Activated CD8-positive, alpha-beta memory T cell treated with anti-CD3 and anti-CD28 coated beads, Interleukin-2, amount 10 ng/mL, durations not matched to agents 7 days and 5 days (primary cell): Measurements from ENCODE around the gene IL32. TPM values are rescaled to one million over a fixed set of nuclear protein-coding genes. Genes with fewer than 3 reads are reported as not detected.

Source experiments
- ATAC-seq: fragments of 150-1000 bp; cut with Tn5 transposase; one replicate; pipeline ENCODE4 v1.10.0; 2021; ENCODE audit warnings: moderate library complexity
- CTCF ChIA-PET: fragments of 350-600 bp; sonication (Branson Sonifier 250); formaldehyde crosslinking; loops from one replicate; lab custom pipeline; 2021; ENCODE audit warnings: antibody characterized with exemption; lab: Charles Lee
- DNase-seq: peaks from one replicate; pipeline ENCODE4 v3.0.0-alpha.2; 2020
- H3K27ac Mint-ChIP-seq: one replicate; pipeline ENCODE4 v1.8.0; 2021; ENCODE audit warnings: mild to moderate bottlenecking, mixed read lengths
- H3K27me3 Mint-ChIP-seq: one replicate; pipeline ENCODE4 v1.8.0; 2021; ENCODE audit warnings: mixed read lengths
- H3K36me3 Mint-ChIP-seq: one replicate; pipeline ENCODE4 v1.8.0; 2021; ENCODE audit warnings: mild to moderate bottlenecking, mixed read lengths
- H3K4me1 Mint-ChIP-seq: one replicate; pipeline ENCODE4 v1.8.0; 2021; ENCODE audit warnings: mixed read lengths
- H3K4me3 Mint-ChIP-seq: one replicate; pipeline ENCODE4 v1.8.0; 2021; ENCODE audit warnings: mild to moderate bottlenecking, moderate library complexity, mixed read lengths
- H3K9me3 Mint-ChIP-seq: one replicate; pipeline ENCODE4 v1.8.0; 2022; ENCODE audit warnings: low read depth, mixed read lengths
- total RNA-seq, 2 experiments: library from RNA; stranded (reverse); gene quantifications; one replicate each; pipeline ENCODE4 v1.2.3, GENCODE V29; 2021

IL32 gene
- total RNA-seq, 2 experiments from 2014 or later: 2,870 to 3,468 TPM

DNA sequence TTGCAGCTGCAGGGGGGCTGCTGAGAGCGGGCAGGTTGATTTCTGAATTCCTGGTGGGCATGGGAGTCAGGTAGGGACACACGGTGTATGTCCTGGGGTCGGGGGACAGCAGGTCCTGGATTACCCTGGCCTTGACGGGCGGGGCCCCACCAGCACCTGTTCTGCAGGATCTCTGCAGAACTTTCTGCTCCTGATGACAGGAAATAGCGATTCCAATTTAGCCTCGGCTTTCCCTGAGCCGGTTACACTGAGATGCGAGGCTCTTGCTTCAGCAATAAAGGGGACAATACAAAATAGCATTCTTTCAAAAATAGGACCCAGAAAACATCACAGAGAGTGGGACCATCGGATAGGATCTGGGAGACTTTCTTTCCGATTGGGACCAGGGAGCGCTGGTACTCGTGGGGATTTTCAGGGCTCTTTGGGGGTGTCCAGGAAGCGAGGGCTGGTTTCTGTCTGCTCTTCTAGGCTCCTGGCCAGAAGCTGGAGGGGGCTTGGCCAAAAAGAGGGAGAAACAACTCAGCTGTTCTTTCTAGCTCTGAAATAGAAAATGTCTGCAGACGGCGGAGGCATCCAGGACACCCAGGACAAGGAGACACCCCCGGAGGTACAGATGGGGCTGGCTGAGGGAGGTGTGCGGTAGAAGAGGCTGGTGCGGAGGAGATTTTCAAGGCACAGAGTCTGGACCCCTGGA is 47.6 kb downstream of the IL32 start:
- no peaks in the 10 kb centered on the region for H3K36me3 Mint-ChIP-seq
- no peak overlapping the region for H3K4me3 Mint-ChIP-seq
- peaks cover 19% of the 10 kb centered on the region for H3K27me3 Mint-ChIP-seq
- no peak for ATAC-seq
- DNase-seq: no peak
- no peak overlapping the region for H3K27ac Mint-ChIP-seq
- CTCF ChIA-PET: interaction anchor here (1.6 kb wide), 1 partner anchor 55 kb away, joined by 3 read pairs; no protein-coding TSS in a partner anchor
- no peaks in the 10 kb centered on the region for H3K4me1 Mint-ChIP-seq
- no peaks in the 10 kb centered on the region for H3K9me3 Mint-ChIP-seq

DNA sequence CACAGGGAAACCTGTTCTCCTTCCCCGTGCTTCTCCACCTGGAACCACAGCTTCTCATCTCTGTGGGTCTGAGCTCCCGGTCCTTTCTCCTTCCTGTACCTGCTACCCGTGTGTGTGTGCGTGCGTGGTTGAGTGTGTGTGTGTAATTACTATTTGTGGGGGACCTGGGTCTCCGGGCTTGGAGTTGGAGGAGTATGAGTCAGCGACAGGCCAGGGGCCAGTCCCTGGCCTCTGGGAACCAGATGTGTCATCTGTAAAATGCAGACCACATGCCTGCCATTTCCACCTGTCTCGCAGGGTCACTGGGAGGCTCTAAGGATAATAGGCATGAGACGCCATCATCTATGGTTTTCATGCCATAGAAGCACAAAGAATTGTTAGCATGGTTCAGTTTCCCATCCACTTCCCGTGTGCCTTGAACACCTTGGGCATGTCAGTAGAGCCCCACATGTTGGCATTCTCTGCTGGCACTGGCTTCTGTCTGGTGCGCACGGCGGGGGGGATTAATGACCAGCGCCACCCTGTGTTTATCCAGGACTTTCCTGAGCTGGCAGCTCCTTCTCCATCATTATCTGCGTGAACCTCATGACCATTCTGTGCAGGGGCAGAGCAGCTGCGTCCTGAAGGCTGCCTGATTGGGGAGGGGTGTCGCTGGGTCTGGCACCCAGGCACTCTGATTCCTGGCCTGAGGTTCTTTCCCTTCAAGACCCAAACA is 48.5 kb downstream of the IL32 start:
- CTCF ChIA-PET: interaction anchor here (1.2 to 1.6 kb wide), 4 partner anchors 12 to 55 kb away, joined by 3 to 6 read pairs (median 4); no protein-coding TSS in a partner anchor
- no peaks in the 10 kb centered on the region for H3K4me1 Mint-ChIP-seq
- no peak overlapping the region for H3K4me3 Mint-ChIP-seq
- H3K9me3 Mint-ChIP-seq: no peaks in the 10 kb centered on the region
- ATAC-seq (no peak), DNase-seq (no peak)
- H3K27me3 Mint-ChIP-seq: peaks cover 19% of the 10 kb centered on the region
- H3K36me3 Mint-ChIP-seq: no peaks in the 10 kb centered on the region
- no peak overlapping the region for H3K27ac Mint-ChIP-seq

DNA sequence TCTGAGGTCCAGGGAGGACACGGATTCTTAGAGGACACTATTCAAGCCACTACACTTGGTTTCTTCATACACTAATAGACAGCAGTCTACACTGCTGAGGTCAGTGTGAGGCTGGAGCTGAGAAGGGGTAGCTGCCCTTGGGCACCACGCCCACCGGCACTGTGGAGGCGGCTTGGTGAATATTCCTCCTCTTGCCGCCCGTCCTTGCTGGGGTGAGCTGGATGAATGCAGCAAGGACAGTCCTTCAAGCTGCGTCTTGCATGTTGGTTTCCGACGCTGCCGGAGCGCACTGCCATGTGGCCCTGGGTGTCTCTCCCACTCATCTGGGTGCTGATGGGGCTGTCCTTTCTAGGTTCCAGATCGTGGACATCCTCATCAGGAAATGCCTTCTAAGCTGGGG is 49.6 kb downstream of the IL32 start:
- Mint-ChIP-seq H3K9me3 (no peaks in the 10 kb centered on the region), H3K36me3 (no peaks in the 10 kb centered on the region), H3K4me1 (no peaks in the 10 kb centered on the region), H3K27me3 (peaks cover 19% of the 10 kb centered on the region), H3K4me3 (no peak overlapping the region), H3K27ac (no peak overlapping the region)
- DNase-seq (no peak), ATAC-seq (no peak)
- CTCF ChIA-PET: interaction anchor here (0.6 to 1.3 kb wide), 4 partner anchors 11 to 33 kb away, joined by 3 to 6 read pairs (median 4); no protein-coding TSS in a partner anchor

DNA sequence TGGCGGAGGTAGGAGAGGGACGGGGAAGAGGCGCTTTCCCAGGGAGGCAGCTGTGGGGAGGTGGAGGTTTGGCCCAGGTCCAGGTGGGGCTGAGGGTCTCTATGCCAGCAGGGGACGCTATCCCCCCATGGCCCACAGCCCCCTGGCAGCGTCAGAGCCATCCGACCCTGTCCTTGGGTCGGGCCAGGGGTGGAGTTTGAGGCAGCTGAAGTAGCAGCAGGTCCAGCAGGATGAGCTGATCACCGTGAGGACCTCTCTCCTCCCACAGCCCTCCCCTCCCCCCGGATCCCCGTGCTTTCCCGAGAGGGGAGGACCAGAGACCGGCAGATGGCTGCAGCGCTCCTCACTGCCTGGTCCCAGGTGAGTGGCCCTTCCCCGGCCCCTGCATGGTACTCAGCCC is 50.1 kb downstream of the IL32 start:
- CTCF ChIA-PET: interaction anchor here (0.6 kb wide), 1 partner anchor 33 kb away, joined by 3 read pairs; no protein-coding TSS in a partner anchor
- no peaks in the 10 kb centered on the region for H3K9me3 Mint-ChIP-seq
- no peak overlapping the region for H3K27ac Mint-ChIP-seq
- no peak for DNase-seq
- no peak for ATAC-seq
- H3K27me3 Mint-ChIP-seq: peaks cover 16% of the 10 kb centered on the region
- no peaks in the 10 kb centered on the region for H3K4me1 Mint-ChIP-seq
- no peaks in the 10 kb centered on the region for H3K36me3 Mint-ChIP-seq
- H3K4me3 Mint-ChIP-seq: no peak overlapping the region

DNA sequence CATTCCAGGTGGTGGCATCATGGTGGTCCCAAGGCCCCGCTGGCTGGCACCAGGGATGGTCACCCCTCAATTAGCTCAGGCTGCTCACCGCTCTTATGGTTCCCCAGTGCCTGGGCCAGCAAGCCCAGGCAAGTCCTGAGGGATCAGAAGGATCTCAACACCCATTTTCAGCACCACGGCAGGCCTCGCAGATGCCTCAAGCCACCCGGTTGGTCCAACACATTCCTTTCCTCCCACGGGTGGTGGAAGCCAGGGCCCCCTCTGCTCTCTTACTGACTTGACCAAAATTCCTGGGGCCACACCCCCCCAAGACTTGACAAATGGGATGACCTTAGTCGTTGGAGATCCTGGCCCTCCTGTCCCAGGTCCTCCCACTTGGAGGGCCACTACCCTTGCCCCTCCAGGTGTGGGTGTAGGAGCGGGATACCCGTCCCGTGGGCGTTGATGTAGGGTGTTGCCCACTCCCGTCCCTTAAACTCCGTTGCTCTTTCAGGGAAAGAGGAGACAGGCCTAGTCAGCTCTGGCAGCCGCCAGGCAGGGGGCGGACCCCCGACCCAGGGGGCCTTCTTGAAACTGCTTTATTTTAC is 52.9 kb downstream of the IL32 start:
- H3K4me3 Mint-ChIP-seq: no peak overlapping the region
- H3K27ac Mint-ChIP-seq: no peak overlapping the region
- ATAC-seq (no peak), DNase-seq (no peak)
- peaks cover 7% of the 10 kb centered on the region for H3K4me1 Mint-ChIP-seq
- peaks cover 5% of the 10 kb centered on the region for H3K27me3 Mint-ChIP-seq
- no peaks in the 10 kb centered on the region for H3K9me3 Mint-ChIP-seq
- CTCF ChIA-PET: interaction anchor here (0.7 to 4.8 kb wide), 7 partner anchors 8 to 291 kb away, joined by 3 to 25 read pairs (median 5); no protein-coding TSS in a partner anchor
- H3K36me3 Mint-ChIP-seq: no peaks in the 10 kb centered on the region

DNA sequence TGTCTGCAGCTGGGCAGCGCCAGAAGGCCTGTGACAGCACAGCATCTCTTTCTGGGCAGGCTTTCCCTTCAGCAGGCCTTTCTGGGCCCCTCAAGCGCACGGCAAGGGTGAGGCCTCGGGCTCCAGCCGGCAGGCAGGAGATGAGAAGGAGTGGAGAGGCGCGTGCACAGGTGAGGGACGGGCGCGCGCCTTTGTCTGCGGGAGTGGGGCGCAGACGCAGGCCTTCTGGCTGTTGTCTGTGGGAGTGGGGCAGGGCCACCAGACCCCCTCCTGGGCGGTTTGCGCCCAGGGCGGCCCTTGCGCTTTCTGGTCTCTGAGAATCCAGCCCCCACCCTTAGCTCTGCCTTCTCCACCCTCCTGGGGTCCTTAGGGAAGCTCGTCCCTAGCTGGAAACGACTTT is 53.4 kb downstream of the IL32 start:
- Mint-ChIP-seq H3K9me3 (no peaks in the 10 kb centered on the region), H3K27ac (no peak overlapping the region), H3K4me1 (peaks cover 12% of the 10 kb centered on the region), H3K36me3 (no peaks in the 10 kb centered on the region), H3K4me3 (no peak overlapping the region), H3K27me3 (peaks cover 3% of the 10 kb centered on the region)
- ATAC-seq (no peak), DNase-seq (no peak)
- CTCF ChIA-PET: interaction anchor here (1.3 to 4.8 kb wide), 2 partner anchors 11 to 60 kb away, joined by 3 to 25 read pairs; no protein-coding TSS in a partner anchor

Other genes starting within 250 kb of the IL32 start
- 10 to 100 TPM in 1 of 2 experiments, 1 to 10 TPM in 1; 6.0 to 10.3 TPM for gene PRSS21, start 248.4 kb upstream of the IL32 start, total RNA-seq
- 1 to 10 TPM; 3.6 to 7.0 TPM for gene ZG16B, start 235.3 kb upstream of the IL32 start, total RNA-seq
- not detected for gene PRSS22, start 207.5 kb upstream of the IL32 start, total RNA-seq
- 10 to 100 TPM; 19.6 to 19.7 TPM for gene FLYWCH2, start 182.4 kb upstream of the IL32 start, total RNA-seq
- gene FLYWCH1, start 153.7 kb upstream of the IL32 start, total RNA-seq: 10 to 100 TPM; 52.7 to 58.1 TPM
- gene KREMEN2, start 101.4 kb upstream of the IL32 start, total RNA-seq: under 1 TPM; 0.35 to 0.40 TPM
- gene PAQR4, start 96.3 kb upstream of the IL32 start, total RNA-seq: 10 to 100 TPM; 58.7 to 62.9 TPM
- gene PKMYT1, start 85.2 kb upstream of the IL32 start, total RNA-seq: 100 to 1,000 TPM; 146 to 199 TPM
- under 1 TPM; 0.09 to 0.15 TPM for gene CLDN9, start 52.7 kb upstream of the IL32 start, total RNA-seq
- gene CLDN6, start 47.5 kb upstream of the IL32 start, total RNA-seq: not detected
- gene TNFRSF12A, start 45.3 kb upstream of the IL32 start, total RNA-seq: 1 to 10 TPM; 5.5 to 5.9 TPM
- gene HCFC1R1, start 41.7 kb upstream of the IL32 start, total RNA-seq: 10 to 100 TPM; 31.8 to 34.3 TPM
- 10 to 100 TPM; 45.6 to 51.5 TPM for gene THOC6, start 41.6 kb upstream of the IL32 start, total RNA-seq
- gene BICDL2, start 28.7 kb upstream of the IL32 start, total RNA-seq: under 1 TPM in 1 of 2 experiments, not detected in 1; 0.50 TPM
- 10 to 100 TPM; 34.0 to 88.3 TPM for gene MMP25, start 19.1 kb upstream of the IL32 start, total RNA-seq
- under 1 TPM; 0.21 to 0.23 TPM for gene ZSCAN10, start 33.7 kb downstream of the IL32 start, total RNA-seq
- not detected for gene ZNF205, start 46.9 kb downstream of the IL32 start, total RNA-seq
- 10 to 100 TPM; 10.6 to 12.3 TPM for gene ZNF213, start 69.4 kb downstream of the IL32 start, total RNA-seq
- gene OR1F1, start 122.6 kb downstream of the IL32 start, total RNA-seq: not detected
- 10 to 100 TPM; 12.3 to 12.9 TPM for gene ZNF200, start 169.5 kb downstream of the IL32 start, total RNA-seq
- under 1 TPM; 0.07 to 0.09 TPM for gene MEFV, start 191.0 kb downstream of the IL32 start, total RNA-seq
- gene ZNF263, start 217.9 kb downstream of the IL32 start, total RNA-seq: 10 to 100 TPM; 21.5 to 25.6 TPM
- gene TIGD7, start 239.8 kb downstream of the IL32 start, total RNA-seq: 1 to 10 TPM; 4.8 to 6.7 TPM
- 10 to 100 TPM; 37.5 to 38.4 TPM for gene ZNF75A, start 239.9 kb downstream of the IL32 start, total RNA-seq